ENCODE results near the gene NPAS1. TPM values are rescaled to one million over a fixed set of nuclear protein-coding genes. Genes with fewer than 3 reads are reported as not detected.

The NPAS1 gene
- total and polyA plus RNA-seq, 10 donors = 0.85 to 6.3 (median 2.4) TPM

DNA sequence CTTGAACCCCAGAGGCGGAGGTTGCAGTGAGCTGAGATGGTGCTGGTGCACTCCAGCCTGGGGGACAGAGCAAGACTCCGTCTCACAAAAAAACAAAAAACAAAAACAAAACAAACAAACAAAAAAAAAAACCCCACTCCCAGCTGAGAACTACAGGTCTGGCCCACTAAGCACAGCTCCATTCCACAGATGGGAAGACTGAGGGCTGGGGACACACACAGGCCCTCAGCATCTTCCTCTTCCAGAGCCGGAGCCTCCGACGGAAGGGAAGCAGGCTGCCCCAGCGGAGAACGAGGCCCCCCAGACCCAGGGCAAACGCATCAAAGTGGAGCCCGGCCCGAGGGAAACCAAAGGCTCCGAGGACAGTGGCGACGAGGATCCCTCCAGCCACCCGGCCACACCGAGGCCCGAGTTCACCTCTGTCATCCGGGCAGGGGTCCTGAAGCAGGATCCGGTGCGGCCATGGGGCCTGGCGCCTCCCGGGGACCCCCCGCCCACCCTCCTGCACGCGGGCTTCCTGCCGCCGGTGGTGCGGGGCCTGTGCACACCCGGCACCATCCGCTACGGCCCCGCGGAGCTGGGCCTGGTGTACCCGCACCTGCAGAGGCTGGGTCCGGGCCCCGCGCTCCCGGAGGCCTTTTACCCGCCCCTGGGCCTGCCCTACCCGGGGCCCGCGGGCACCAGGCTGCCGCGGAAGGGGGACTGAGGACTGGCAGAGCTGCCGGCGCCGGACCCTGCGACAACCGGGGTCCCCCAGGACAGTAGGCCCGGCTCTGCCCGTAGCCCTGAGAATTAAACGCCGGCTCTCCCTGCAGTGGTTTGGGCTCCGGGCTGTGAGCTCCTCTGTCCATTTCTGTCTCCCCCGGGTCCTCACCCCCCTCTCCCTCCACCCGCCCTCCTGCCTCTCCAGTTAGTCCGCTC, 25.6 kb downstream of the NPAS1 start:
- 89 to 98% (median 96%) methylated on average over 20 to 56 of the region's 56 CpGs for WGBS, 5 donors
- intact Hi-C loops (cut with DNase I; ENCODE audit: low total_unique reads) = no loop called here
- H3K36me3 ChIP-seq = peaks cover 0 to 37% (median 5%) of the 10 kb centered on the region in 6 donors
- TF ChIP-seq POLR2A (IDR thresholded peaks at IDR 0.05) (no peak), POLR2AphosphoS5 (IDR thresholded peaks at IDR 0.05) (no peak)
- TF ChIP-seq, protein P1, sequence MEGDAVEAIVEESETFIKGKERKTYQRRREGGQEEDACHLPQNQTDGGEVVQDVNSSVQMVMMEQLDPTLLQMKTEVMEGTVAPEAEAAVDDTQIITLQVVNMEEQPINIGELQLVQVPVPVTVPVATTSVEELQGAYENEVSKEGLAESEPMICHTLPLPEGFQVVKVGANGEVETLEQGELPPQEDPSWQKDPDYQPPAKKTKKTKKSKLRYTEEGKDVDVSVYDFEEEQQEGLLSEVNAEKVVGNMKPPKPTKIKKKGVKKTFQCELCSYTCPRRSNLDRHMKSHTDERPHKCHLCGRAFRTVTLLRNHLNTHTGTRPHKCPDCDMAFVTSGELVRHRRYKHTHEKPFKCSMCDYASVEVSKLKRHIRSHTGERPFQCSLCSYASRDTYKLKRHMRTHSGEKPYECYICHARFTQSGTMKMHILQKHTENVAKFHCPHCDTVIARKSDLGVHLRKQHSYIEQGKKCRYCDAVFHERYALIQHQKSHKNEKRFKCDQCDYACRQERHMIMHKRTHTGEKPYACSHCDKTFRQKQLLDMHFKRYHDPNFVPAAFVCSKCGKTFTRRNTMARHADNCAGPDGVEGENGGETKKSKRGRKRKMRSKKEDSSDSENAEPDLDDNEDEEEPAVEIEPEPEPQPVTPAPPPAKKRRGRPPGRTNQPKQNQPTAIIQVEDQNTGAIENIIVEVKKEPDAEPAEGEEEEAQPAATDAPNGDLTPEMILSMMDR (IDR thresholded peaks at IDR 0.05 in 8 of 11, conservative IDR thresholded peaks at IDR 0.05 in 3 of 11) = no peak
- peaks cover 6 to 28% (median 17%) of the 10 kb centered on the region in 6 donors for H3K4me1 ChIP-seq
- H3K9me3 ChIP-seq = no peaks in the 10 kb centered on the region
- H3K27me3 ChIP-seq (replicated peaks in 1 of 7) = no peaks in the 10 kb centered on the region
- H3K4me3 ChIP-seq = no peak overlapping the region
- no peak for DNase-seq
- H3K27ac ChIP-seq = no peak overlapping the region

DNA sequence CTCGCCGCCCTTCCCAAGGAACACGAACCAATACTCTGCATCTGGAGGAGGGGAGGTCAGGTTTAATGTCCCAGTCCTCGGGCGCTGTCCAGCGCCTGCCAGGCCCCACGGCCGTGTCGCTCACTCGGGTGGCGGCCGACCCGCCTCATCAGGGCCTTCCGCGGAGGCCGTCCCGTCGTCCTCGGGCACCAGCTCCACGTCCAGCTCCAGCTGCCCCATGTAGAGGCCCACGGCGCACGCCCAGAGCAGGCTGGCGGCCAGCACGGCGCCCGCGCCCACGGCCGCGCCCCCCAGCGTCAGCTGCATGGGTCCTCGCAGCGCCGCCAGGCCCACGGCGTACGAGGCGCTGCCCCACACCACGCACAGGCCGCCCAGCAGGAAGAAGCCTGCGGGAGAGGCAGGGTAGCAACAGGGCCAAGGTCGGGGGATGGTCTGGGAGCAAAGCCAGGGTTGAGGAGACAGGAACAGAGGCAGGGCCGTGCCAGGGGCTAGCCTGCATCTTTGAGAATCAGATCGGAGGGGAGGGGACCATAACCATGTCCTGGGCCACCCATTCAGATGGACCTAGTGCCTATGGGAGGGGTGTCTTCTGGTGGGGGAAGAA, 26.3 kb downstream of the NPAS1 start:
- Histone ChIP-seq H3K4me3 (no peak overlapping the region), H3K27ac (no peak overlapping the region), H3K36me3 (peaks cover 0 to 37% (median 5%) of the 10 kb centered on the region in 6 donors), H3K9me3 (no peaks in the 10 kb centered on the region), H3K27me3 (replicated peaks in 1 of 7) (no peaks in the 10 kb centered on the region), H3K4me1 (peaks cover 6 to 28% (median 17%) of the 10 kb centered on the region in 6 donors)
- WGBS, 5 donors = 90 to 96% (median 94%) methylated on average over 18 to 45 of the region's 45 CpGs
- intact Hi-C loops (cut with DNase I; ENCODE audit: low total_unique reads) = no loop called here
- DNase-seq = no peak
- TF ChIP-seq POLR2AphosphoS5 (IDR thresholded peaks at IDR 0.05) (no peak), POLR2A (IDR thresholded peaks at IDR 0.05) (no peak)
- TF ChIP-seq, protein P1 (IDR thresholded peaks at IDR 0.05 in 8 of 11, conservative IDR thresholded peaks at IDR 0.05 in 3 of 11) = no peak

DNA sequence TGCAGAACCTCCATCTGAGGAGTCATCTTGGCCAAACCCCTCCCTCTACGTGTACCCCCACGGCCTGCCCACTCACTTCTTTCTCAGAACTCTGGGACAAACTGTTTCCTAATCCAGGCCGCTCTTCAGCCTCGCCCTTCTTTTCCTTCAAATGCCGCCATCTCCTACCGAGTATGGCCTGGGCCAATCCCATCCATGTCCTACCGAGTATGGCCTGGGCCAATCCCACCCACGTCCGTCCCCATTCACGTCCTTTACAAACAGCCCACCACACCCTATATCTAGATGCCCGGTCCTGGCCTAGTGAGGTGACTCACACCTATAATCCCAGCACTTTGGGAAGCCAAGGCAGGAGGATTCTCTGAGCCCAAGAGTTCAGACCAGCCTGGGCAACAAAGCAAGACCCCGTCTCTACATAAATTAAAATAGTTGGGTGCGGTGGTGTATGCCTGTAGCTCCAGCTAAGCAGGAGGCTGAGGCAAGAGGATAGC, 27.7 kb downstream of the NPAS1 start:
- peak overlapping the region; percentile 97 to 99 (median 98) for H3K4me3 ChIP-seq
- H3K4me1 ChIP-seq = peaks cover 6 to 28% (median 17%) of the 10 kb centered on the region in 6 donors
- no peaks in the 10 kb centered on the region for H3K9me3 ChIP-seq
- H3K27ac ChIP-seq = peak overlapping the region in 6 of 8 donors; percentile 82 to 94 (median 91)
- WGBS, 5 donors = 78 to 89% (median 87%) methylated on average over 13 of the region's 13 CpGs
- H3K36me3 ChIP-seq = peaks cover 0 to 34% (median 5%) of the 10 kb centered on the region in 6 donors
- TF ChIP-seq POLR2AphosphoS5 (IDR thresholded peaks at IDR 0.05) (no peak), POLR2A (IDR thresholded peaks at IDR 0.05) (no peak)
- TF ChIP-seq, protein P1 (IDR thresholded peaks at IDR 0.05 in 8 of 11, conservative IDR thresholded peaks at IDR 0.05 in 3 of 11) = no peak
- DNase-seq = no peak
- intact Hi-C loops (cut with DNase I; ENCODE audit: low total_unique reads) = no loop called here
- H3K27me3 ChIP-seq (replicated peaks in 1 of 7) = no peaks in the 10 kb centered on the region
